BE2C (cell line): ENCODE results near the gene UBALD2.

Experiments
- DNase-seq: peaks from one replicate; pipeline ENCODE4 v3.0.0-alpha.2; 2020
- H3K27me3 ChIP-seq: fragments of 250-450 bp; sonication (Bioruptor Pico); 2 replicates; pipeline ENCODE4 v1.5.1; 2020; ENCODE audit warnings: mild to moderate bottlenecking
- H3K36me3 ChIP-seq: fragments of 250-450 bp; sonication (Bioruptor Pico); 2 replicates; pipeline ENCODE4 v1.5.1; 2020; ENCODE audit warnings: mild to moderate bottlenecking
- H3K4me1 ChIP-seq: fragments of 250-450 bp; sonication (Bioruptor Pico); 2 replicates; pipeline ENCODE4 v1.5.1; 2020
- H3K4me3 ChIP-seq: 2 replicates; pipeline ENCODE4 v1.5.1; 2011; ENCODE audit warnings: low read depth, low read length
- H3K9me3 ChIP-seq: fragments of 250-450 bp; sonication (Bioruptor Pico); 2 replicates; pipeline ENCODE4 v1.5.1; 2020
- TF ChIP-seq, protein P1 (sequence below): IDR thresholded peaks from 2 replicates; pipeline ENCODE4 v1.5.1; 2012; ENCODE audit warnings: mild to moderate bottlenecking, low read depth, low read length

The UBALD2 gene

GRCh38 chr17:76281573-76282371, 16.6 kb downstream of the UBALD2 start:
- DNase-seq, result no peak
- Histone ChIP-seq H3K4me3 (no peak overlapping the region), H3K4me1 (no peaks in the 10 kb centered on the region), H3K36me3 (no peaks in the 10 kb centered on the region), H3K9me3 (no peaks in the 10 kb centered on the region), H3K27me3 (no peaks in the 10 kb centered on the region)
- TF ChIP-seq, protein P1, sequence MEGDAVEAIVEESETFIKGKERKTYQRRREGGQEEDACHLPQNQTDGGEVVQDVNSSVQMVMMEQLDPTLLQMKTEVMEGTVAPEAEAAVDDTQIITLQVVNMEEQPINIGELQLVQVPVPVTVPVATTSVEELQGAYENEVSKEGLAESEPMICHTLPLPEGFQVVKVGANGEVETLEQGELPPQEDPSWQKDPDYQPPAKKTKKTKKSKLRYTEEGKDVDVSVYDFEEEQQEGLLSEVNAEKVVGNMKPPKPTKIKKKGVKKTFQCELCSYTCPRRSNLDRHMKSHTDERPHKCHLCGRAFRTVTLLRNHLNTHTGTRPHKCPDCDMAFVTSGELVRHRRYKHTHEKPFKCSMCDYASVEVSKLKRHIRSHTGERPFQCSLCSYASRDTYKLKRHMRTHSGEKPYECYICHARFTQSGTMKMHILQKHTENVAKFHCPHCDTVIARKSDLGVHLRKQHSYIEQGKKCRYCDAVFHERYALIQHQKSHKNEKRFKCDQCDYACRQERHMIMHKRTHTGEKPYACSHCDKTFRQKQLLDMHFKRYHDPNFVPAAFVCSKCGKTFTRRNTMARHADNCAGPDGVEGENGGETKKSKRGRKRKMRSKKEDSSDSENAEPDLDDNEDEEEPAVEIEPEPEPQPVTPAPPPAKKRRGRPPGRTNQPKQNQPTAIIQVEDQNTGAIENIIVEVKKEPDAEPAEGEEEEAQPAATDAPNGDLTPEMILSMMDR, result no peak

GRCh38 chr17:76292567-76292966, 27.4 kb downstream of the UBALD2 start:
- H3K27me3 ChIP-seq, result no peaks in the 10 kb centered on the region
- DNase-seq, result no peak
- H3K4me1 ChIP-seq, result no peaks in the 10 kb centered on the region
- no peak overlapping the region for H3K4me3 ChIP-seq
- no peaks in the 10 kb centered on the region for H3K9me3 ChIP-seq
- TF ChIP-seq, protein P1, result no peak
- H3K36me3 ChIP-seq, result no peaks in the 10 kb centered on the region; the same call in 1 of the 2 replicates

DNA sequence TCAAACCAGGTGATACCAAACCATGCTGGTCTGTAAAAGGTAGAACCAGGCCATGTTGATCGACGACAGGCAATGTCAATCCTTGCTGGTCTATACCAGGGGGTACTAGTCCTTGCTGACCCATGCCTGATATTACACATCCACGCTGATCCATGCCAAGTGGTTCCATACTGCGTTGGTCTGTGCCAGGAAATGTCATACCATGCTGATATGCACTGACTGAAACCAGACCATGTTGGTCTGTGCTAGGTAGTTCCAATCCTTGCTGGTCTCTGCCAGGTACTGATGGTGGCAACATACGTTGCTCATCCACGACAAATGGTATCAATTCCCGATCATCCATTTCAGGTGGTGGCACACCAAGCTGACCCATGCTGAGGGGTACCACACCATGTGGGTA, 28.0 kb downstream of the UBALD2 start:
- Histone ChIP-seq H3K4me1 (no peaks in the 10 kb centered on the region), H3K9me3 (no peaks in the 10 kb centered on the region), H3K4me3 (no peak overlapping the region), H3K27me3 (no peaks in the 10 kb centered on the region), H3K36me3 (no peaks in the 10 kb centered on the region; the same call in 1 of the 2 replicates)
- TF ChIP-seq, protein P1, result no peak
- no peak for DNase-seq

DNA sequence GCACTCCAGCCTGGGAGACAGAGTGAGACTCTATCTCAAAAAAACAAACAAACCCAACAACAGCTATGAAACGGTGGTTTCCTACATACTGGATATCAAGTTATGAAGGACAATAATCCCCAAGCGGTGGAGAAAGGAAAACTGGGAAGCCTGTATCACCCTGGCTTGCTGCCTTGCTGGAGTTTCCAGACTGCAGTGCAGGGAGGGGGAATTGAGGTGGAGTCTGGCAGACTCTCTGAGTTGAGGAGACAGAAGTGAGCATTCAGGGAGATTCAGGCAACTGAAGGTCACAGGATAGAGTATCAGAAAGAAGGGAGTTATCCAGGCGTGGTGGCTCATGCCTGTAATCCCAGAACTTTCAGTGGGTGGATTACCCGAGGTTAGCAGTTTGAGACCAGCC, 31.0 kb downstream of the UBALD2 start:
- Histone ChIP-seq H3K4me3 (no peak overlapping the region), H3K9me3 (no peaks in the 10 kb centered on the region), H3K36me3 (no peaks in the 10 kb centered on the region; the same call in 1 of the 2 replicates), H3K4me1 (no peaks in the 10 kb centered on the region), H3K27me3 (no peaks in the 10 kb centered on the region)
- TF ChIP-seq, protein P1, result no peak
- DNase-seq, result no peak

DNA sequence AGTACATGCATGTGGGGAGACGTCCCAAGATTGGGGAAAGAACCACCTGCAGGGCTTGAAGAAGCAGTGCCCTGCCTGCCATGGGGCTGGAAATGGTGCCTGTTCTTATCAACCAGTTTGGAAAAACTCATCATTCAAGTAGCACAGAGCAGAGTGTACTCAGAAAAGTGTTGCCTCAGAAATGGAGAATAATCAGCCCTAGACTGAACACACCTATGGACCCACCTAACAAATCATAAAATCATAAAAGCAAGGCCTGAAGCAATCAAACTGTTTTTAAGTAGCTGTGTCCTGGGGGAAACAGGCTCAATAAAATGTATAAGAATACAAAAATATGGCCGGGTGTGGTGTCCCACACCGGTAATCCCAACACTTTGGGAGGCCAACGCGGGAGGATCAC, 31.7 kb downstream of the UBALD2 start:
- TF ChIP-seq, protein P1, result no peak

DNA sequence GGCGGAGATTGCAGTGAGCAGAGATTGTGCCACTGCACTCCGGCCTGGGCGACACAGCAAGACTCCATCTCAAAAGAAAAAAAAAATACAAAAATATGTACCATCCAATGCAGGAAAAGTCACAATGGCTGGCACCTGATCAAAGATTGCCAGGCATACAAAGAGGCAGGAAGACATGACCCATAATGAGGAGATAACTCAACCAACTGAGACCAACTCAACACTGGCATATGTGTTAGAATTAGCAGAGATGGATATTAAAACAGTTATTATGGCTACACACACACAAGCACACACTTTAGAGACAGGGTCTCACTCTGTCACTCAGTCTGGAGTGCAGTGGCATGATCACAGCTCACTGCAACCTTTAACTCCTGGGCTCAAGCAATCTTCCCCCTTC, 32.3 kb downstream of the UBALD2 start:
- TF ChIP-seq, protein P1, result no peak
- Histone ChIP-seq H3K36me3 (no peaks in the 10 kb centered on the region), H3K27me3 (no peaks in the 10 kb centered on the region)

More for the DNA sequence above, 31.7 kb downstream of the UBALD2 start:
- Histone ChIP-seq H3K4me3 (no peak overlapping the region), H3K4me1 (no peaks in the 10 kb centered on the region), H3K27me3 (no peaks in the 10 kb centered on the region), H3K9me3 (no peaks in the 10 kb centered on the region), H3K36me3 (no peaks in the 10 kb centered on the region)
- DNase-seq, result no peak

More for the DNA sequence above, 32.3 kb downstream of the UBALD2 start:
- Histone ChIP-seq H3K4me1 (no peaks in the 10 kb centered on the region), H3K9me3 (no peaks in the 10 kb centered on the region), H3K4me3 (no peak overlapping the region)
- DNase-seq, result no peak
